NOMO-1 treated with dmso at 0.1 percent for 144 hours (cell line): ENCODE data around the gene RUNX1.

Experiments
- DNase-seq: peaks from one replicate; lab custom pipeline; 2025; ENCODE audit not compliant: unreplicated experiment; lab: John Stamatoyannopoulos, UW

Gene RUNX1

GRCh38 chr21:35048706-35049617 is at the start of gene RUNX1:
Gene RUNX1 (minus strand): TSS chr21:35049302.
- peak; percentile 95 for DNase-seq

- DNase-seq = no peak
These were observed 48.4 kb upstream of the RUNX1 start for GRCh38 chr21:35097525-35097924.

- no peak for DNase-seq
These were observed 47.9 kb upstream of the RUNX1 start for GRCh38 chr21:35096959-35097358.

- no peak for DNase-seq
These were observed 46.8 kb upstream of the RUNX1 start for GRCh38 chr21:35095859-35096291.

GRCh38 chr21:35093514-35093913 is 44.4 kb upstream of the RUNX1 start:
- DNase-seq = no peak

- DNase-seq = no peak
These were observed 42.4 kb upstream of the RUNX1 start for GRCh38 chr21:35091496-35091895.

GRCh38 chr21:35090403-35090802 is 41.3 kb upstream of the RUNX1 start:
- DNase-seq = no peak

GRCh38 chr21:35088319-35088771 is 39.2 kb upstream of the RUNX1 start:
- no peak for DNase-seq

- DNase-seq = no peak
These were observed 37.3 kb upstream of the RUNX1 start for GRCh38 chr21:35086357-35086756.

- no peak for DNase-seq
These were observed 35.8 kb upstream of the RUNX1 start for GRCh38 chr21:35084869-35085268.

- DNase-seq = no peak
These were observed 34.1 kb upstream of the RUNX1 start for GRCh38 chr21:35083246-35083645.

GRCh38 chr21:35081861-35082260 is 32.8 kb upstream of the RUNX1 start:
- no peak for DNase-seq

GRCh38 chr21:35079181-35079580 is 30.1 kb upstream of the RUNX1 start:
- DNase-seq = no peak

GRCh38 chr21:35077975-35078374 is 28.9 kb upstream of the RUNX1 start:
- no peak for DNase-seq

- no peak for DNase-seq
These were observed 28.4 kb upstream of the RUNX1 start for GRCh38 chr21:35077466-35077865.

GRCh38 chr21:35075546-35075945 is 26.4 kb upstream of the RUNX1 start:
- DNase-seq = no peak

GRCh38 chr21:35072960-35073359 is 23.9 kb upstream of the RUNX1 start:
- no peak for DNase-seq

- DNase-seq = no peak
These were observed 23.5 kb upstream of the RUNX1 start for GRCh38 chr21:35072557-35072956.

- DNase-seq = no peak
These were observed 22.2 kb upstream of the RUNX1 start for GRCh38 chr21:35071347-35071746.

- DNase-seq = no peak
These were observed 21.3 kb upstream of the RUNX1 start for GRCh38 chr21:35070436-35070835.

GRCh38 chr21:35066824-35067223 is 17.7 kb upstream of the RUNX1 start:
- DNase-seq = no peak

GRCh38 chr21:35063428-35064172 is 14.5 kb upstream of the RUNX1 start:
- DNase-seq = no peak
